Spleen (tissue), 11 donors: ENCODE results near the gene IL31RA. TPM values are rescaled to one million over a fixed set of nuclear protein-coding genes. Genes with fewer than 3 reads are reported as not detected.

Experiments used
- DNase-seq: peaks from one replicate; pipeline ENCODE4 v3.0.0-alpha.2; 2020
- H3K27ac ChIP-seq, 8 donors: fragments of 200-600 bp; sonication (generic) in 7 of 8; 1 replicate in 4 of 8; 2 replicates in 4 of 8; pipeline versions ENCODE4 v1.5.0 to v1.8.0; 2016 to 2021; ENCODE audit warnings: inconsistent platforms in 4 of 8, mild to moderate bottlenecking in 4 of 8, moderate library complexity in 1 of 8
- H3K27me3 ChIP-seq, 7 donors: fragments of 200-600 bp; sonication (generic) in 6 of 7; replicated peaks in 1 of 7; 1 replicate in 4 of 7; 2 replicates in 3 of 7; pipeline versions ENCODE4 v1.5.0 to v1.8.0; 2016 to 2021; ENCODE audit warnings: inconsistent platforms in 3 of 7, mild to moderate bottlenecking in 1 of 7
- H3K36me3 ChIP-seq, 6 donors: fragments of 200-600 bp; sonication (generic) in 5 of 6; 1 replicate in 4 of 6; 2 replicates in 2 of 6; pipeline versions ENCODE4 v1.5.0 to v1.8.0; 2016 to 2021; ENCODE audit warnings: inconsistent platforms in 2 of 6
- H3K4me1 ChIP-seq, 6 donors: fragments of 200-600 bp; sonication (generic) in 5 of 6; 1 replicate in 3 of 6; 2 replicates in 3 of 6; pipeline versions ENCODE4 v1.5.0 to v1.8.0; 2016 to 2021; ENCODE audit warnings: inconsistent platforms in 3 of 6
- H3K4me3 ChIP-seq, 8 donors: fragments of 200-600 bp; sonication (generic) in 7 of 8; 1 replicate in 4 of 8; 2 replicates in 4 of 8; pipeline versions ENCODE4 v1.5.0 to v1.8.0; 2016 to 2021; ENCODE audit warnings: inconsistent platforms in 4 of 8, mild to moderate bottlenecking in 4 of 8, moderate library complexity in 2 of 8
- H3K9me3 ChIP-seq, 8 donors: fragments of 200-600 bp; sonication (generic) in 7 of 8; 1 replicate in 4 of 8; 2 replicates in 4 of 8; pipeline versions ENCODE4 v1.5.0 to v1.8.0; 2016 to 2021; ENCODE audit warnings: inconsistent platforms in 4 of 8
- CTCF ChIP-seq, 11 experiments: fragments of 200-600 bp in 7 of 11; fragments of 450-650 bp in 4 of 11; sonication (generic) in 4 of 11; IDR thresholded peaks in 8 of 11; conservative IDR thresholded peaks in 3 of 11; 1 replicate in 7 of 11; 2 replicates in 4 of 11; pipeline versions ENCODE4 v1.4.0 to v1.8.0; 2016 to 2021; ENCODE audit warnings: antibody characterized with exemption in 11 of 11, inconsistent platforms in 4 of 11, mild to moderate bottlenecking in 1 of 11
- POLR2A ChIP-seq, 3 donors: fragments of 450-650 bp; IDR thresholded peaks; one replicate each; pipeline ENCODE4 v1.5.1; 2017; ENCODE audit warnings: antibody characterized with exemption in 3 of 3, mild to moderate bottlenecking in 1 of 3
- POLR2AphosphoS5 ChIP-seq, 3 donors: sonication (generic); formaldehyde crosslinking; IDR thresholded peaks; one replicate each; pipeline ENCODE4 v1.5.1; 2017; ENCODE audit warnings: antibody characterized with exemption in 3 of 3
- WGBS, 5 donors: extraction: QIAGEN DNeasy Blood & Tissue Kit in 3 of 5; methylation state at CpG; one replicate each; pipeline versions ENCODE4 v1.1.5 to v1.1.7; 2013 to 2018; 5-methylcytosine and 5-hydroxymethylcytosine counted together
- intact Hi-C: fragments of 100-400 bp; cut with DNase I; formaldehyde crosslinking; loops from one replicate; pipeline ENCODE4 v1.15.0; 2023; ENCODE audit warnings: low total_unique reads
- polyA plus RNA-seq, 3 donors: library from polyadenylated mRNA; stranded (reverse); fragments of 200-250 nt; gene quantifications; one replicate each; pipeline ENCODE4 v1.2.1, GENCODE V29; 2013
- total RNA-seq, 7 donors: library from RNA; depleted of rRNA in 3 of 7; stranded (reverse); fragments of >200 nt in 3 of 7; fragmentation: NEBNext Ultra II Directional in 4 of 7; extraction: Animal tissue kit (Norgen Biotek cat#: 25700) in 4 of 7; gene quantifications; one replicate each; pipeline versions ENCODE4 v1.1.0 to v1.2.1, GENCODE V29; 2016 to 2021
- donor health status: healthy with polysubstance abuse.
- donor health status: DM: no; HTN: no; CAD: no; lungs with moderate emphysema.
- donor health status: DM: no; HTN: no; CAD: no.
- donor health status: Bipolar disorder and iron deficiency.
- donor health status: healthy.
- donor health status: DM: no; HTN: no; CAD: no.
- donor health status: DM: yes; HTN: yes; CAD: no.

The IL31RA gene
- total and polyA plus RNA-seq, 10 donors, result 0.02 to 0.20 (median 0.03) TPM; not detected in 7

GRCh38 chr5:55902696-55903095 is 51.5 kb downstream of the IL31RA start:
- Histone ChIP-seq H3K4me3 (no peak overlapping the region), H3K4me1 (peaks cover 0 to 9% (median 3%) of the 10 kb centered on the region in 6 donors), H3K9me3 (no peaks in the 10 kb centered on the region), H3K27me3 (peaks cover 0 to 3% (median 0%) of the 10 kb centered on the region in 7 donors), H3K27ac (no peak overlapping the region), H3K36me3 (no peaks in the 10 kb centered on the region)
- no peak for DNase-seq
- WGBS, 5 donors, result 82 to 94% (median 86%) methylated on average over 5 of the region's 5 CpGs
- intact Hi-C loops, result no loop called here
- TF ChIP-seq POLR2A (IDR thresholded peaks at IDR 0.05), result no peak
- TF ChIP-seq CTCF (IDR thresholded peaks at IDR 0.05 in 8 of 11, conservative IDR thresholded peaks at IDR 0.05 in 3 of 11), result no peak
- TF ChIP-seq POLR2AphosphoS5 (IDR thresholded peaks at IDR 0.05), result no peak

- intact Hi-C loops, result no loop called here
- no peak overlapping the region for H3K4me3 ChIP-seq
- TF ChIP-seq POLR2A (IDR thresholded peaks at IDR 0.05), result no peak
- TF ChIP-seq CTCF (IDR thresholded peaks at IDR 0.05 in 8 of 11, conservative IDR thresholded peaks at IDR 0.05 in 3 of 11), result no peak
- no peak for TF ChIP-seq POLR2AphosphoS5 (IDR thresholded peaks at IDR 0.05)
- H3K27me3 ChIP-seq, result no peaks in the 10 kb centered on the region
- H3K4me1 ChIP-seq, result peaks cover 0 to 9% (median 3%) of the 10 kb centered on the region in 6 donors
- no peak for DNase-seq
- WGBS, 5 donors, result 46 to 53% (median 49%) methylated on average over 18 to 19 of the region's 19 CpGs
- no peak overlapping the region for H3K27ac ChIP-seq
- no peaks in the 10 kb centered on the region for H3K9me3 ChIP-seq
- H3K36me3 ChIP-seq, result no peaks in the 10 kb centered on the region
These were observed 52.1 kb downstream of the IL31RA start for GRCh38 chr5:55903121-55903701.

GRCh38 chr5:55904152-55904551 is 53.0 kb downstream of the IL31RA start:
- Histone ChIP-seq H3K9me3 (no peaks in the 10 kb centered on the region), H3K4me3 (no peak overlapping the region), H3K27ac (no peak overlapping the region), H3K4me1 (peaks cover 0 to 9% (median 3%) of the 10 kb centered on the region in 6 donors), H3K27me3 (no peaks in the 10 kb centered on the region), H3K36me3 (no peaks in the 10 kb centered on the region)
- 85 to 98% (median 93%) methylated on average over 3 of the region's 3 CpGs for WGBS, 5 donors
- intact Hi-C loops, result no loop called here
- no peak for TF ChIP-seq POLR2A (IDR thresholded peaks at IDR 0.05)
- TF ChIP-seq CTCF (IDR thresholded peaks at IDR 0.05 in 8 of 11, conservative IDR thresholded peaks at IDR 0.05 in 3 of 11), result no peak
- TF ChIP-seq POLR2AphosphoS5 (IDR thresholded peaks at IDR 0.05), result no peak
- DNase-seq, result no peak

GRCh38 chr5:55905251-55905650 is 54.1 kb downstream of the IL31RA start:
- H3K4me1 ChIP-seq, result peaks cover 0 to 9% (median 3%) of the 10 kb centered on the region in 6 donors
- no peak overlapping the region for H3K27ac ChIP-seq
- DNase-seq, result no peak
- WGBS, 5 donors, result 82 to 98% (median 86%) methylated on average over 4 of the region's 4 CpGs
- TF ChIP-seq POLR2AphosphoS5 (IDR thresholded peaks at IDR 0.05), result no peak
- TF ChIP-seq CTCF (IDR thresholded peaks at IDR 0.05 in 8 of 11, conservative IDR thresholded peaks at IDR 0.05 in 3 of 11), result no peak
- no peak for TF ChIP-seq POLR2A (IDR thresholded peaks at IDR 0.05)
- intact Hi-C loops, result no loop called here
- no peaks in the 10 kb centered on the region for H3K36me3 ChIP-seq
- no peak overlapping the region for H3K4me3 ChIP-seq
- H3K9me3 ChIP-seq, result no peaks in the 10 kb centered on the region
- no peaks in the 10 kb centered on the region for H3K27me3 ChIP-seq
